Measurements from ENCODE around the gene MAGEB2.
"Not testable (repeated sequence)": the region's sequence is repeated elsewhere in the genome, so short reads cannot be mapped to it uniquely, and the experiment has no call there.

MAGEB2 gene, protein sequence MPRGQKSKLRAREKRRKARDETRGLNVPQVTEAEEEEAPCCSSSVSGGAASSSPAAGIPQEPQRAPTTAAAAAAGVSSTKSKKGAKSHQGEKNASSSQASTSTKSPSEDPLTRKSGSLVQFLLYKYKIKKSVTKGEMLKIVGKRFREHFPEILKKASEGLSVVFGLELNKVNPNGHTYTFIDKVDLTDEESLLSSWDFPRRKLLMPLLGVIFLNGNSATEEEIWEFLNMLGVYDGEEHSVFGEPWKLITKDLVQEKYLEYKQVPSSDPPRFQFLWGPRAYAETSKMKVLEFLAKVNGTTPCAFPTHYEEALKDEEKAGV

GRCh38 chrX:30215357-30215843 lies at the start of gene MAGEB2:
TSS of gene MAGEB2 (plus strand) at chrX:30215563. CDS start at chrX:30218581, 3,018 bp downstream.
- DNase-seq: no peak

DNA sequence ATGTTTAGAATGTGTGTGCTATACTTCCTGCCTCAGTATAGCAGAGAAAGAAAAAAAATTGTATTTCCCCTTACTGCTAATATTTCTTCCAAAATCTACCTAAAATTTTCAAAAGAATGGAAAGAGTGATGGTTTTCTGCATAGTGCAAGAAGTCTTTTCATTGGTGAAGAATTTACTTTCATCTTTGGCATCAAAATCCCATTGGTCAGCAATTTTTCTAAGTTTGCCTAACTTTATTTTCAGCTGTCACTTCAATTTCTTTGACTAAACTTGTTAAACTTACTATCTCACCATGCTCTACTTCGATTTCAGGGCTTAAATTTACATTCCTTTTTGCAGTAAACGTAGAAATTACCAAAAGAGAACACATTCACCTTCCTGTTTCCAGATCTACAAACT lies 44.5 kb upstream of the MAGEB2 start:
- DNase-seq: no peak

GRCh38 chrX:30181353-30181752 lies 34.0 kb upstream of the MAGEB2 start:
- DNase-seq: no peak

GRCh38 chrX:30183554-30183953 lies 31.8 kb upstream of the MAGEB2 start:
- no peak for DNase-seq

DNA sequence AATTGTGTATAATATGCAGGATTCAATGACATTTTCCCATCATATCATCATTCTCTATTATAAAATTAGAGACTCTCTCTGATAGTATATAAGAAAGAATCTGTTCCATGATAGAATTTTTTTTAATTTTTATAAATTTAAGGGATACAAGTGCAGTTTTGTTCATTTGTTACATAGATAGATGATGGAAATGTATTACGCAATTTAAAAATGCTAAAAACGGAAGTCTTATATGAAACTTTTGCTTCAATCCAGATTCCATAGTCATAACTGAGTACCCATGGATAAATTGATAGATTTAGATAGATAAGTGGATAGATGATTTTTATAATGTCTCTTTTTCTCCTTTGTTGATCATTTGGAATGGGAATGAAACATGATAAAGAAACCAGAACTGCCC lies 24.9 kb upstream of the MAGEB2 start:
- no peak for DNase-seq

DNA sequence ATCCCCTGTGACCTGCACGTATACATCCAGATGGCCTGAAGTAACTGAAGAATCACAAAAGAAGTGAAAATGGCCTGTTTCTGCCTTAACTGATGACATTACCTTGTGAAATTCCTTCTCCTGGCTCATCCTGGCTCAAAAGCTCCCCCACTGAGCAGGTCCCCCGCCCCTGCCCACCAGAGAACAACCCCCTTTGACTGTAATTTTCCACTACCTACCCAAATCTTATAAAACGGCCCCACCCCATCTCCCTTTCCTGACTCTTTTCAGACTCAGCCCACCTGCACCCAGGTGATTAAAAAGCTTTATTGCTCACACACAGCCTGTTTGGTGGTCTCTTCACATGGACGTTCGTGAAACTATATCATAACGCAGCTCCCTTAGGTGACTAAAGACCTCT lies 21.5 kb upstream of the MAGEB2 start:
- not testable (repeated sequence) for DNase-seq

- DNase-seq: no peak
Observed at GRCh38 chrX:30196322-30196721, 19.0 kb upstream of the MAGEB2 start.

GRCh38 chrX:30212172-30212571 lies 3.2 kb upstream of the MAGEB2 start:
- no peak for DNase-seq

DNA sequence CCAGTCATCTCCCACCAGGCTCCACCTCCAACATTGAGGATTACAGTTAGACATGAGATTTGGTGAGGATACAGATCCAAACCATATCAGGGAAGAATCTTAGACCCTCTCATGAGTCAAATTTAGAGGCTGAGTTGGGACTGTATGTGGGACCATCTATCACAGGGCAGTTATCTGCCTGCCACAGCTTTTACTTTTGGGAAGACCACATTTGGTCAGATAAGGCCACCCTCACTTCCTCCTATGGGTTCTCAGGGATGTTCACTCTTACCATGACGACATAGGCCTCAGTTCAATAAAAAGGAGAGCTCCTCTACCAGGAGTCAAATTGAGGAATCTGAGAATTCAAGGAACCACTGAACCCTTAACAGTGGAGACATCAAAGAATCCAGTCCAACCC lies 2.1 kb downstream of the MAGEB2 start:
- DNase-seq: no peak

- DNase-seq: no peak
Observed at GRCh38 chrX:30219372-30219771, 4.0 kb downstream of the MAGEB2 start.

GRCh38 chrX:30220661-30221060 lies 5.3 kb downstream of the MAGEB2 start:
- no peak for DNase-seq

DNA sequence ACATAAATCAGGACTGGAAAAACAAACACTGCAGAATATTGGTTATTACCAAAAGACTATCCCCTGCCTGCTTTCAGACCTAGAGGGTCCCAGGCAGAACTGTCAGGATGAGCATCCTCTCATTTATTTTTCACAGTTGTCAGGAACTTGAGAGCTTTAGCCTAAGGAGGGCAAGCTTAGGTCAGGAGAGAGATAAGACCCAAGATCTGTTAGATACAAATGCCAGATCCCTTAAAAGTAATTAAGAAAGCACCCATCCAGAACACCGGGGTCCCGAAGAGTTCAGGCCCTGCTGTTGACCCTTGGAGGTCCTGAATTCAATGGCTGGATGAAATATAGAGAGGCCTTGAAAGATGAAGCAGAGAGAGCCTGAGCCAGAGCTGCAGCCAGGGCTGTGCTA lies 9.2 kb downstream of the MAGEB2 start:
- DNase-seq: no peak

DNA sequence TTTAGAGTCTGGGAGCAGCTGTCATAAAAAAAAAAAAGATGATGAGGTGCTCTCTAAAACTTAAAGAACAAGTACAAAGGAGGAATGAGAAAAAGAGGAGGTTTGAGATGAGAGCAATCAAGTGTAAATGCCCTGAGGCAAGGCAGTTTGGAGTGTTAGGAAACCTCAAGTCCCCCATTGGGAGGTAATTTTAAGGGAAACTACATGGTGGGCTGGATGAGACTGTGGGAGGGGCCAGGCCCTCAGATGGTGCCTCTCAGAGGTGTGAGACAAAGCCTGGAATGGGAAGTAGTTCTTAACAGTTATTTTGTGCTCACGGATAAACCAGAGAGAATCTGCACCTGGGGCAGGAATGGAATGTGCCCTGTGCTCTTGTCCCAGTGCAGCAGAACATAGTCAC lies 13.2 kb downstream of the MAGEB2 start:
- DNase-seq: no peak

DNA sequence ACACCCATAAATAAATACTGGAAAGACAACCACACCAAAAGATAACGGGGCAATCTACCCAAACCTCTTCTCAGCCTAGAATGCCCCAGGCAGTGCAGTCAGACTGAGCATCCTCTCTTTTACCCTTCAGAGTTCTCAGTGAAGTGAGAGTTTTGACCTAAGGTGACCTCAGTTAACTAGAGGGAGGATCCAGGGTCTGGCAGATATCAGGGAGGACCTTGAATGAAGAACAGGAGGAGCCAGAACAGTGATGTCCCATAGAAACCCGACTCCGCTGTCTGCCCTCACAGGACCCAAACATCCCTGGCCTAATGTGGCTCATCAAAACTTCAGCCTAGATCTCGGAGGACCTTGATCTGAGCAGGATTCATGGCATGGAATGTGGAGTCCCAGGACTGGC lies 15.0 kb downstream of the MAGEB2 start, which contains the start of gene MAGEB3:
Gene MAGEB3 (plus strand): TSS at position 263 of the 400 bp plus-strand sequence. CDS start 5,268 bp downstream, outside the sequence.
- no peak for DNase-seq

DNA sequence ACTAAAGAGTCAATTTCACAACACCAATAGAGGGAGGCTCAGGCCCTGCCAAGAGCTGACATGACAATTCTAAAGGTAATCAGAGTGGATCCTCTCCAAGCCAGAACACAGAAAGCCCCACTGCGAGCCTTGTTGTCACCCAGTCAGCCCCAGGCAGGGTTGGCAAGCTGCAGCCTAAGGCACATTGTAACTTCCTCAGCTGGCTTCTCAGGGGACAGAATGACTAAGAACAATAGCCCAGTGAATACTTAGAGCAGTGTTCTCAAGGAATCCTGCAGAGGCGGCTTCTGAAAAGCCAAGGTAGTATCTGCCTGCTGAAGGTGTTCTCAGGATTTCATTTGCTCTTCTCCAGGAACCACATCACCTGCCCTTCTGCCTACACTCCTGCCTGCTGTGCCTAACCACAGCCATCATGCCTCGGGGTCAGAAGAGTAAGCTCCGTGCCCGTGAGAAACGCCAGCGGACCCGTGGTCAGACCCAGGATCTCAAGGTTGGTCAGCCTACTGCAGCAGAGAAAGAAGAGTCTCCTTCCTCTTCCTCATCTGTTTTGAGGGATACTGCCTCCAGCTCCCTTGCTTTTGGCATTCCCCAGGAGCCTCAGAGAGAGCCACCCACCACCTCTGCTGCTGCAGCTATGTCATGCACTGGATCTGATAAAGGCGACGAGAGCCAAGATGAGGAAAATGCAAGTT lies 26.5 kb downstream of the MAGEB2 start, which contains the start of gene MAGEB4:
Gene MAGEB4 (plus strand): TSS at position 277 of the 692 bp plus-strand sequence. CDS start 136 bp downstream, at position 413.
- no peak for DNase-seq

DNA sequence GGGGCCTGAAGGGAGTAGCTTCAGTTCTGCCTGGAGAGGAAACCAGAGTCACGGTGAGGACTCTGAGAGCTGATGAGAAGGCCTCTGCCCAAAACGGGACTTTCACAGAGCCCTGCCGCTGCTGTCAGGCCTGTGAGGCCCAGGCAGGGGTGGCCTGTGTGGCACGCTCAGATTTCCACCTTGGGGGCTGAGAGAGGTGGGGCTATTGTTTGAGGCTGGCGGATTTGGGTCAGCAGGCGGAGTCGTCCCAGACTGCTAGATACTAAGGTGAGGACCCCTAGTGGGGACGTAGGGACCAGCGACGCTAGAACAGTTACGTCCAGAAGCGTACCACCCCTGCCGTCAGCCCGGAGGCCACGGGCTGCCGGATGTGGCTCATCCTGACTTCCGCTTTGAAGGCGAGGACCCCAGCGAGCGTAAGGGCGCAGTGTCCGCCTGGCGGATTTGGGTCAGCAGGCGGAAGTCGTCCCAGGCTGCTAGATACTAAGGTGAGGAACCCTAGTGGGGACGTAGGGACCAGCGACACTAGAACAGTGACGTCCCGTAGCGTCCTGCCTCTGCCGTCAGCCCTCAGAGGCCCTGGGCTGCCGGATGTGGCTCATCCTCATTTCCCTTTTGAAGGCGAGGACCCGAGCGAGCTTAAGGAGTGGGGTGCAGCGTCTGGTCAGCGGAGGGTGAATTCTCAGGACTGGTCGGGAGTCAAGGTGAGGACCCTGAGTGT lies 31.6 kb downstream of the MAGEB2 start, which contains the start of gene MAGEB1:
Gene MAGEB1 (plus strand): TSS at position 378 of the 721 bp plus-strand sequence. CDS start 3,348 bp downstream, outside the sequence.
- DNase-seq: no peak

GRCh38 chrX:30248854-30249253 lies 33.5 kb downstream of the MAGEB2 start:
- DNase-seq: no peak

- DNase-seq: no peak
Observed at GRCh38 chrX:30253257-30253656, 37.9 kb downstream of the MAGEB2 start.

DNA sequence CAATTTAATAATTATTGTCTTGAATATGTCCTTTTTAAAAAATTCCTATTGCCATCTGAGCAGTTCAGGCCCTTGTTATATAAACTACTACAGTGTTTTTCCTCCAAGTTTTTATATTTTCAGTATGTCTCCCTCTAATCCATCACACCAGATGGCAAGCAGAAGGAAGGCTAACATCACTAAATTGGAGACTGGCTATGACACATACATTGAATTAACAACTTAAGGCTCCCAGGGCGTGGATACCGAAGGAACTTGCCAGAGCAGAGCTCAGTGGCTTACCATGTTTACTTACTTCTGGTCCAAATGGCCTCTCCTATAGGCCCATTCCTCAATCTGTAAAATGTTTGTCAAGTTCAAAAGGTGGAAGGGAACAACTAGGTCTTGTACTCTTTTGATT lies 44.6 kb downstream of the MAGEB2 start:
- no peak for DNase-seq

GRCh38 chrX:30261012-30261411 lies 45.6 kb downstream of the MAGEB2 start:
- DNase-seq: no peak

DNA sequence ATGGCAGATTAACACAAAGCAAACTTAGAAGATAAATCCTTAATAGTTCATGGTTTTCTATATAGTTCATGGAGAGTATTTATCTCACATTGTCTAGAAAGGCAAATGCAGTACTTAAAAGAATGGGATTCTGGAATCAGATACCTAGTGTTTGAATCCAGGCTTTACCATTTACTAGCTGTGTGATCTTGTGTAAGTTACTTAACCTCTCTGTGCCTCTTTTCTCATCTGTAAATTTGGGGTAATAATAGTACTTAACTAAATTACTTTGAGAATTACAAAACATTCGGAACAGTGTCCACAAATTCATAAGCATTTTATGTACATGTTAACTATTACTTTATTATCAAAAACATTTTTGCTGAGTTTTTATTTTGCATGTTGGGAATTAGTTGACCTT lies 47.4 kb downstream of the MAGEB2 start:
- no peak for DNase-seq

Measured in activated naive CD4-positive, alpha-beta T cell treated with Interleukin-2 at 50 U/mL for 16 hours (primary cell).